GM21619 (cell line): ENCODE measurements around the gene SLC6A13.
"Not testable (repeated sequence)": the region's sequence is repeated elsewhere in the genome, so short reads cannot be mapped to it uniquely, and the experiment has no call there.

Experiments used
- ATAC-seq: cut with Tn5 transposase; IDR thresholded peaks from one replicate; pipeline ENCODE4 v1.9.1; 2021; ENCODE audit not compliant: unreplicated experiment

Gene SLC6A13

GRCh38 chr12:202081-202731 is 60.4 kb downstream of the SLC6A13 start:
- no peak for ATAC-seq

GRCh38 chr12:201361-201760 is 61.3 kb downstream of the SLC6A13 start:
- no peak for ATAC-seq

- no peak for ATAC-seq
These were observed 63.9 kb downstream of the SLC6A13 start for GRCh38 chr12:198705-199104.

GRCh38 chr12:197911-198695 is 64.5 kb downstream of the SLC6A13 start:
- no peak for ATAC-seq

- ATAC-seq = no peak
These were observed 65.3 kb downstream of the SLC6A13 start for GRCh38 chr12:197347-197746.

GRCh38 chr12:196436-196835 is 66.2 kb downstream of the SLC6A13 start:
- no peak for ATAC-seq

GRCh38 chr12:195951-196350 is 66.7 kb downstream of the SLC6A13 start:
- ATAC-seq = no peak

GRCh38 chr12:195156-195555 is 67.5 kb downstream of the SLC6A13 start:
- ATAC-seq = no peak

- no peak for ATAC-seq
These were observed 68.4 kb downstream of the SLC6A13 start for GRCh38 chr12:194276-194675.

- no peak for ATAC-seq
These were observed 69.4 kb downstream of the SLC6A13 start for GRCh38 chr12:193261-193660.

GRCh38 chr12:191541-191940 is 71.1 kb downstream of the SLC6A13 start:
- ATAC-seq = no peak

- ATAC-seq = no peak
These were observed 71.8 kb downstream of the SLC6A13 start for GRCh38 chr12:190881-191280.

- no peak for ATAC-seq
These were observed 73.0 kb downstream of the SLC6A13 start for GRCh38 chr12:189622-189962.

- ATAC-seq = no peak
These were observed 73.6 kb downstream of the SLC6A13 start for GRCh38 chr12:188910-189621.

- ATAC-seq = not testable (repeated sequence)
These were observed 74.4 kb downstream of the SLC6A13 start for GRCh38 chr12:187986-188909.

- ATAC-seq = no peak
These were observed 76.5 kb downstream of the SLC6A13 start for GRCh38 chr12:186006-186625.

GRCh38 chr12:185576-185955 is 77.1 kb downstream of the SLC6A13 start:
- ATAC-seq = no peak

GRCh38 chr12:184811-185575 is 77.6 kb downstream of the SLC6A13 start:
- no peak for ATAC-seq

GRCh38 chr12:182381-182892 is 80.2 kb downstream of the SLC6A13 start:
- ATAC-seq = no peak

GRCh38 chr12:181921-182320 is 80.7 kb downstream of the SLC6A13 start:
- no peak for ATAC-seq
